ENCODE data around the gene FAM187B. TPM values are rescaled to one million over a fixed set of nuclear protein-coding genes. Genes with fewer than 3 reads are reported as not detected.

FAM187B gene
- total RNA-seq, 1 donor from 2014 or later: not detected

DNA sequence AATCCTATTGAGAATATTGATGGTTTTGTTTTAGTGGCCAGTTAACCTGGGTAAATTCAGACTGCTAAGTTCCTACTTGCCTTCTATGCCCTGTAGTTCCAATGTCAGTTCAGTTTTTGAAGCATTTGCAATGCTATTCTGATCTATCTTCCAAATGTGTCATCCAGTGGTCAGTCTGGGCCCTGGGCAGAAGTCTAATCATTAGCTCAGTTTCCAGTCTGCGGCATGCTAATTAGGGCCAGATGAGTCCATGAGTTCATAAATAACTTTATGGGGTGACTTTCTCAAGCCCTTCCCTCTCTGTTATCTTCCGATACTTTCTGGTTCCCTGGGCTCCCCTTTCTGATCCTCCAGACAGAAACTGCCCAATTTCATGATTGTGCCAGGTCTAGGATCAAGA, 32.7 kb downstream of the FAM187B start:
- Mint-ChIP-seq H3K9me3 (peaks cover 8% of the 10 kb centered on the region), H3K4me3 (no peak overlapping the region)
- DNase-seq (ENCODE audit: low spot score in 2 of 2, unreplicated experiment in 2 of 2): no peak

DNA sequence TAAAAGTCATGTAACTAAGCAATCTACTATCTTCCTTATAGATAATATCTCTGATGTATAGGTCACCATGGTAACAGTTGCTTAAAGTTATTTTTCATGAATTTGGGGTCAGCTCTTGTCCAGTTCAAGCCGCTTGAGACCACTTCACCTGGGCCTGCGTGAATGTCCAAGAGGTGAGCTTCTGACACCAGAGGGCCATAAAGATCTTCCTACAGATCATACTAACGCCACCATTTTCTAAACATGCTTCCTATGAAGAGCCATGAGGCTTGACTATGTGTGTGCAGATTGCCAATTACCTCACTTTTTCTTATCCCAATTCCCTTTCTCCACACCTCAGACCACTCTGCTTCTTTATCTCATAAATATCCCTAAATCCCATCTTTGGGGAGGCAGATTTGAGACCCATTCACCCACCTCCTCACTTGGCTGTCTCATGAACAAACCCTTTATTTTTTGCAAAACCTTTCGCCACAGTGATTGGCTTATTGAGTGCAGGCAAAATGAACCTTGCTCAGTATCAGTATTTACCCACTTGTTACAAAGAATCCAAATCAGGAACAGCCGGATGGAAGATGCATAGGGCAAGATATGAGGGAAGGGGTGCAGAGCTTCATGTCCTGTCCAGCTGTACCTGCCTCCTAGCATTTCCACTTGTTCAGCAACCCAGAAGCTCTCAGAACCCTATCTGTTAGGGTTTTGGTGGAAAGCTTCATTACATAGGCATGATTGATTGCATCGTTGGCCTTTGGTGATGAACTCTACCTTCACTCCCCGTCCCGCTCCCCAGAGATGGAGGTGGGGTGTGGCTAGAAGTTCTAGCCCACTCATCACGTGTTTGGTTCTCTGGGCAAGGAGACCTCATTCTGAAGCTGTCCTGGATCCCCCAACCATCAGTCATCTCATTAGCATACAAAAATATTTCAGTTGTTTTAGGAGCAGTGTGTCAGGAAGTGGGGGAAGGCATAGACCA, 34.2 kb downstream of the FAM187B start:
- Mint-ChIP-seq H3K27me3 (ENCODE audit: low read depth) (peaks cover 20% of the 10 kb centered on the region), H3K27ac (no peak overlapping the region), H3K36me3 (no peaks in the 10 kb centered on the region), H3K9me3 (peaks cover 8% of the 10 kb centered on the region), H3K4me3 (no peak overlapping the region), H3K4me1 (no peaks in the 10 kb centered on the region)
- no peak for DNase-seq (ENCODE audit: low spot score in 2 of 2, unreplicated experiment in 2 of 2)
- TF ChIP-seq, protein P1, sequence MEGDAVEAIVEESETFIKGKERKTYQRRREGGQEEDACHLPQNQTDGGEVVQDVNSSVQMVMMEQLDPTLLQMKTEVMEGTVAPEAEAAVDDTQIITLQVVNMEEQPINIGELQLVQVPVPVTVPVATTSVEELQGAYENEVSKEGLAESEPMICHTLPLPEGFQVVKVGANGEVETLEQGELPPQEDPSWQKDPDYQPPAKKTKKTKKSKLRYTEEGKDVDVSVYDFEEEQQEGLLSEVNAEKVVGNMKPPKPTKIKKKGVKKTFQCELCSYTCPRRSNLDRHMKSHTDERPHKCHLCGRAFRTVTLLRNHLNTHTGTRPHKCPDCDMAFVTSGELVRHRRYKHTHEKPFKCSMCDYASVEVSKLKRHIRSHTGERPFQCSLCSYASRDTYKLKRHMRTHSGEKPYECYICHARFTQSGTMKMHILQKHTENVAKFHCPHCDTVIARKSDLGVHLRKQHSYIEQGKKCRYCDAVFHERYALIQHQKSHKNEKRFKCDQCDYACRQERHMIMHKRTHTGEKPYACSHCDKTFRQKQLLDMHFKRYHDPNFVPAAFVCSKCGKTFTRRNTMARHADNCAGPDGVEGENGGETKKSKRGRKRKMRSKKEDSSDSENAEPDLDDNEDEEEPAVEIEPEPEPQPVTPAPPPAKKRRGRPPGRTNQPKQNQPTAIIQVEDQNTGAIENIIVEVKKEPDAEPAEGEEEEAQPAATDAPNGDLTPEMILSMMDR (IDR thresholded peaks at IDR 0.05; ENCODE audit: unreplicated experiment): no peak

More for the DNA sequence above, 32.7 kb downstream of the FAM187B start:
- Mint-ChIP-seq H3K4me1 (no peaks in the 10 kb centered on the region), H3K27ac (no peak overlapping the region), H3K36me3 (no peaks in the 10 kb centered on the region), H3K27me3 (ENCODE audit: low read depth) (peaks cover 23% of the 10 kb centered on the region)
- TF ChIP-seq, protein P1 (IDR thresholded peaks at IDR 0.05; ENCODE audit: unreplicated experiment): no peak

DNA sequence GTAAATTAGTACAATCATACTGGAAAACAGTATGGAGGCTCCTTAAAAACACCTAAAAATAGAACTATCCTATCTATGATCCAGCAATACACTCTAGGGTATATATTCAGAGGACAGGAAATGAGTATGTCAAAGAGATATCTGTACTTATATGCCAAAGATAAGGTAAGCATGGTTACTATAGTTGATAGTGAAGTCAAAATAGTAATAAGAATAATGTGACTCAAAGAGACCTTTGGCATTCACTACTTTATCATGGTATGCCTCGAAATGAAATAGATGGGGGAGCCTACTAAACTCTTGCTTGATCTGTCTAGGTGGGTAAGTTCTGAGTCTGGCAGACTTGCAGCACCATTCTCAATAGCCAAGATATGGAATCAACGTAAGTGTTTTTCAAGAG, 43.7 kb downstream of the FAM187B start:
- Mint-ChIP-seq H3K4me3 (no peak overlapping the region), H3K9me3 (peaks cover 20% of the 10 kb centered on the region), H3K27ac (no peak overlapping the region), H3K4me1 (no peaks in the 10 kb centered on the region), H3K36me3 (no peaks in the 10 kb centered on the region), H3K27me3 (ENCODE audit: low read depth) (no peaks in the 10 kb centered on the region)
- TF ChIP-seq, protein P1 (IDR thresholded peaks at IDR 0.05; ENCODE audit: unreplicated experiment): no peak
- DNase-seq (ENCODE audit: low spot score in 2 of 2, unreplicated experiment in 2 of 2): no peak

DNA sequence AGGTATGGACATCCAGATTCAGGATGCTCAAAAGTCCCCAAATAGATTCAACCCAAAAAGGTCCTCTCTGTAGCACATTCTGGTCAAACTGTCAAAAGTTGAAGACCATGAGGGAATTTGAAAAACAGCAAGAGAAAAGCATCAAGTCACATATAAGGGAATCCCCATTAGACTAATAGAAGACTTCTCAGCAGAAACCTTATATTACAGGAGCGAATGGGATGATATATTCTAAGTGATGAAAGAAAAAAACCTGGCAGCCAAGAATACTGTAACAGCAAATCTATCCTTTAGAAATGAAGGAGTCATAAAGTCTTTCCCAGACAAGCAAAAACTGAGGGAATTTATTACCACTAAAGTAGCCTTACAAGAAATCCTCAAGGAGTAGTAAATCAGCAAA, 44.3 kb downstream of the FAM187B start:
- Mint-ChIP-seq H3K4me1 (no peaks in the 10 kb centered on the region), H3K9me3 (peaks cover 20% of the 10 kb centered on the region), H3K36me3 (no peaks in the 10 kb centered on the region), H3K4me3 (no peak overlapping the region), H3K27me3 (ENCODE audit: low read depth) (no peaks in the 10 kb centered on the region), H3K27ac (no peak overlapping the region)
- no peak for DNase-seq (ENCODE audit: low spot score in 2 of 2, unreplicated experiment in 2 of 2)
- TF ChIP-seq, protein P1 (IDR thresholded peaks at IDR 0.05; ENCODE audit: unreplicated experiment): no peak

DNA sequence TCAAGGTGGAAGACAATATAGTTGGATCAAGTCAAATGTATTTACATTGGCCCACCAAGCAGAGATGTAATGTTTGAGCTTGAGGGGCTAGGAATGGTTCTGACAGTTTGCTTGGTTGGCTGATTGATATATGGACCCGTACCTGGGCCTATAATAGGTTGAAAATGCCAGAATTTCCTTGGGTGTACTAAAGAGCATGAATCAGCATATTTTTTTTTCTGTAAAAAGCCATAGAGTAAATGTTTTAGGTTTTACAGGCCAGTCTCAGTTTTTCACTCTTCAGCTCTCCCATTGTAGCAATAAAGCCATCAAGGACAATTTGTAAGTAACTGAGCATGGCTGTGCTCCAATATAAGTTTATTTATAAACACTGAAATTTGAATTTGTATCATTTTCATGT, 47.2 kb downstream of the FAM187B start:
- no peak for DNase-seq (ENCODE audit: low spot score in 2 of 2, unreplicated experiment in 2 of 2)
- Mint-ChIP-seq H3K9me3 (peaks cover 23% of the 10 kb centered on the region), H3K4me1 (no peaks in the 10 kb centered on the region), H3K36me3 (no peaks in the 10 kb centered on the region), H3K4me3 (no peak overlapping the region), H3K27ac (no peak overlapping the region), H3K27me3 (ENCODE audit: low read depth) (peaks cover 2% of the 10 kb centered on the region)
- TF ChIP-seq, protein P1 (IDR thresholded peaks at IDR 0.05; ENCODE audit: unreplicated experiment): no peak
